ENCODE data around the gene GABRD. TPM values are rescaled to one million over a fixed set of nuclear protein-coding genes. Genes with fewer than 3 reads are reported as not detected.

GABRD gene
- total RNA-seq, 1 donor: not detected

- Histone ChIP-seq H2AFZ (ENCODE audit: low read length) (no peak overlapping the region), H3K4me3 (ENCODE audit: insufficient read depth, low read length) (no peak overlapping the region), H3K9me3 (ENCODE audit: low read depth, low read length) (no peaks in the 10 kb centered on the region), H3K27me3 (ENCODE audit: insufficient read depth, low read length) (peaks cover 36% of the 10 kb centered on the region), H3K4me1 (ENCODE audit: insufficient read depth, low read length) (no peaks in the 10 kb centered on the region), H3K36me3 (ENCODE audit: insufficient read depth, low read length) (no peaks in the 10 kb centered on the region), H4K20me1 (ENCODE audit: insufficient read depth, low read length) (no peaks in the 10 kb centered on the region), H3K4me2 (ENCODE audit: insufficient read depth, low read length) (no peak overlapping the region), H3K27ac (ENCODE audit: low read depth, low read length) (no peak overlapping the region), H3K79me2 (ENCODE audit: insufficient read depth, low read length) (no peaks in the 10 kb centered on the region)
- no peak for DNase-seq (ENCODE audit: insufficient read length, low spot score, missing footprints)
- TF ChIP-seq CTCF (IDR thresholded peaks at IDR 0.05; ENCODE audit: extremely low read depth, low read depth, low read length): no peak
Measured at GRCh38 chr1:2053784-2054376, 34.7 kb downstream of the GABRD start.

GRCh38 chr1:2054560-2054959 is 35.4 kb downstream of the GABRD start:
- TF ChIP-seq CTCF (IDR thresholded peaks at IDR 0.05; ENCODE audit: extremely low read depth, low read depth, low read length): no peak
- DNase-seq (ENCODE audit: insufficient read length, low spot score, missing footprints): no peak
- H3K4me3 ChIP-seq (ENCODE audit: insufficient read depth, low read length): no peak overlapping the region
- no peaks in the 10 kb centered on the region for H4K20me1 ChIP-seq (ENCODE audit: insufficient read depth, low read length)
- H3K9me3 ChIP-seq (ENCODE audit: low read depth, low read length): no peaks in the 10 kb centered on the region
- no peaks in the 10 kb centered on the region for H3K79me2 ChIP-seq (ENCODE audit: insufficient read depth, low read length)
- no peaks in the 10 kb centered on the region for H3K36me3 ChIP-seq (ENCODE audit: insufficient read depth, low read length)
- no peak overlapping the region for H3K4me2 ChIP-seq (ENCODE audit: insufficient read depth, low read length)
- no peaks in the 10 kb centered on the region for H3K4me1 ChIP-seq (ENCODE audit: insufficient read depth, low read length)
- H3K27me3 ChIP-seq (ENCODE audit: insufficient read depth, low read length): peaks cover 30% of the 10 kb centered on the region
- H2AFZ ChIP-seq (ENCODE audit: low read length): no peak overlapping the region
- no peak overlapping the region for H3K27ac ChIP-seq (ENCODE audit: low read depth, low read length)

- H3K27me3 ChIP-seq (ENCODE audit: insufficient read depth, low read length): peaks cover 19% of the 10 kb centered on the region
- H2AFZ ChIP-seq (ENCODE audit: low read length): no peak overlapping the region
- H3K36me3 ChIP-seq (ENCODE audit: insufficient read depth, low read length): no peaks in the 10 kb centered on the region
- H3K4me2 ChIP-seq (ENCODE audit: insufficient read depth, low read length): no peak overlapping the region
- H3K4me1 ChIP-seq (ENCODE audit: insufficient read depth, low read length): no peaks in the 10 kb centered on the region
- DNase-seq (ENCODE audit: insufficient read length, low spot score, missing footprints): no peak
- no peaks in the 10 kb centered on the region for H3K9me3 ChIP-seq (ENCODE audit: low read depth, low read length)
- no peak overlapping the region for H3K27ac ChIP-seq (ENCODE audit: low read depth, low read length)
- H4K20me1 ChIP-seq (ENCODE audit: insufficient read depth, low read length): no peaks in the 10 kb centered on the region
- H3K4me3 ChIP-seq (ENCODE audit: insufficient read depth, low read length): no peak overlapping the region
- H3K79me2 ChIP-seq (ENCODE audit: insufficient read depth, low read length): no peaks in the 10 kb centered on the region
- no peak for TF ChIP-seq CTCF (IDR thresholded peaks at IDR 0.05; ENCODE audit: extremely low read depth, low read depth, low read length)
Measured at GRCh38 chr1:2055911-2056575, 36.9 kb downstream of the GABRD start.

- H3K4me1 ChIP-seq (ENCODE audit: insufficient read depth, low read length): no peaks in the 10 kb centered on the region
- no peak overlapping the region for H3K4me3 ChIP-seq (ENCODE audit: insufficient read depth, low read length)
- no peak for TF ChIP-seq CTCF (IDR thresholded peaks at IDR 0.05; ENCODE audit: extremely low read depth, low read depth, low read length)
- H3K4me2 ChIP-seq (ENCODE audit: insufficient read depth, low read length): no peak overlapping the region
- H2AFZ ChIP-seq (ENCODE audit: low read length): no peak overlapping the region
- H3K36me3 ChIP-seq (ENCODE audit: insufficient read depth, low read length): no peaks in the 10 kb centered on the region
- peaks cover 8% of the 10 kb centered on the region for H3K27me3 ChIP-seq (ENCODE audit: insufficient read depth, low read length)
- H3K9me3 ChIP-seq (ENCODE audit: low read depth, low read length): no peaks in the 10 kb centered on the region
- no peak for DNase-seq (ENCODE audit: insufficient read length, low spot score, missing footprints)
- no peaks in the 10 kb centered on the region for H4K20me1 ChIP-seq (ENCODE audit: insufficient read depth, low read length)
- no peak overlapping the region for H3K27ac ChIP-seq (ENCODE audit: low read depth, low read length)
- H3K79me2 ChIP-seq (ENCODE audit: insufficient read depth, low read length): no peaks in the 10 kb centered on the region
Measured at GRCh38 chr1:2056955-2057590, 37.9 kb downstream of the GABRD start.

Measured in osteoblast (primary cell).